Fibroblast of the aortic adventitia (primary cell): ENCODE data around the gene UBAC2. TPM values are rescaled to one million over a fixed set of nuclear protein-coding genes. Genes with fewer than 3 reads are reported as not detected.

ENCODE experiments used
- DNase-seq: peaks from one replicate; pipeline ENCODE4 v3.0.0-alpha.2; 2010; ENCODE audit warnings: low read depth
- H3K4me3 ChIP-seq: 2 replicates; pipeline ENCODE4 v1.5.1; 2011; ENCODE audit warnings: low read depth, mild to moderate bottlenecking, control low read depth, low read length, moderate library complexity
- total RNA-seq: library from RNA; depleted of rRNA; stranded (reverse); fragments of >200 nt; gene quantifications from 2 replicates; pipeline ENCODE4 v1.2.3, GENCODE V29; 2012; ENCODE audit warnings: low replicate concordance
- TF ChIP-seq, protein P1 (sequence below): IDR thresholded peaks from 2 replicates; pipeline ENCODE4 v1.5.1; 2011; ENCODE audit warnings: mild to moderate bottlenecking, low read length, control low read depth, inconsistent platforms; ENCODE audit not compliant: insufficient read depth

Gene UBAC2
- total RNA-seq, 1 donor: 33.8 TPM

GRCh38 chr13:99280166-99280565 lies 79.5 kb downstream of the UBAC2 start:
- no peak for DNase-seq
- no peak overlapping the region for H3K4me3 ChIP-seq
- TF ChIP-seq, protein P1, sequence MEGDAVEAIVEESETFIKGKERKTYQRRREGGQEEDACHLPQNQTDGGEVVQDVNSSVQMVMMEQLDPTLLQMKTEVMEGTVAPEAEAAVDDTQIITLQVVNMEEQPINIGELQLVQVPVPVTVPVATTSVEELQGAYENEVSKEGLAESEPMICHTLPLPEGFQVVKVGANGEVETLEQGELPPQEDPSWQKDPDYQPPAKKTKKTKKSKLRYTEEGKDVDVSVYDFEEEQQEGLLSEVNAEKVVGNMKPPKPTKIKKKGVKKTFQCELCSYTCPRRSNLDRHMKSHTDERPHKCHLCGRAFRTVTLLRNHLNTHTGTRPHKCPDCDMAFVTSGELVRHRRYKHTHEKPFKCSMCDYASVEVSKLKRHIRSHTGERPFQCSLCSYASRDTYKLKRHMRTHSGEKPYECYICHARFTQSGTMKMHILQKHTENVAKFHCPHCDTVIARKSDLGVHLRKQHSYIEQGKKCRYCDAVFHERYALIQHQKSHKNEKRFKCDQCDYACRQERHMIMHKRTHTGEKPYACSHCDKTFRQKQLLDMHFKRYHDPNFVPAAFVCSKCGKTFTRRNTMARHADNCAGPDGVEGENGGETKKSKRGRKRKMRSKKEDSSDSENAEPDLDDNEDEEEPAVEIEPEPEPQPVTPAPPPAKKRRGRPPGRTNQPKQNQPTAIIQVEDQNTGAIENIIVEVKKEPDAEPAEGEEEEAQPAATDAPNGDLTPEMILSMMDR: no peak

- TF ChIP-seq, protein P1: no peak
- no peak for DNase-seq
- no peak overlapping the region for H3K4me3 ChIP-seq
These were observed 81.2 kb downstream of the UBAC2 start for GRCh38 chr13:99281811-99282263.

GRCh38 chr13:99282264-99283231 lies 81.9 kb downstream of the UBAC2 start:
- H3K4me3 ChIP-seq: no peak overlapping the region
- no peak for DNase-seq
- TF ChIP-seq, protein P1: no peak

DNA sequence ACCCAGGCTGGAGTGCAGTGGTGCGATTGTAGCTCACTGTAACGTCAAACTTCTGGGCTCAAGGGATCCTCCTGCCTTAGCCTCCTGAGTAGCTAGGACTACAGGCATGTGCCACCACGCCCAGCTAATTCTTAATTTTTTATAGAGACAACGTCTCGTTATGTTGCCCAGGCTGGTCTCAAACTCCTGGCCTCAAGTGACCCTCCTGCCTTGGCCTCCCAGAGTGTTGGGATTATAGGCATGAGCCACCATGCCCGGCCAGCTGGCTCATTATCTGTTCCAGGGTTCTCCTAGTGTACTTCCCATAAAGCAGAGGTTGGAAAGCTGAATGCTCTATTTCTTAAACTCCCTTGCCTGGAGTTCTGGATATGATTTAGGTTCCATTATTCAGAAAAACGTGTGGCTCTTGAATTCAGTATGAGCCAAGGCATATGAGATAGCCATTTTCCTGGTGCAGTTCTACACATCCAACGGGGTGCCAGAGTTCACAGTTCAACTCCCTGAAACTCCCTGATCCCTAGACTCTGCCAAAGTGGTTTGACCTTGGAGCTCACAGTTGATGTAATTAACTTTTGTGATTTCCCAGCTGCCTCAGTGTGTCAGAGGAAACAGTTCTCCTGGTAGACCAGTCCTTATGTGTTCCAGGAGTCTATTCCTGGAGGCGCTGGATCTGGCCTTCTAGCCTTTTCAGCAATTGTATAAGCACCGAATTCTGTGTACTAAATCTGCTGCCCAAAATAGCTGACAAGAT lies 85.0 kb downstream of the UBAC2 start:
- TF ChIP-seq, protein P1: no peak
- H3K4me3 ChIP-seq: no peak overlapping the region
- no peak for DNase-seq

DNA sequence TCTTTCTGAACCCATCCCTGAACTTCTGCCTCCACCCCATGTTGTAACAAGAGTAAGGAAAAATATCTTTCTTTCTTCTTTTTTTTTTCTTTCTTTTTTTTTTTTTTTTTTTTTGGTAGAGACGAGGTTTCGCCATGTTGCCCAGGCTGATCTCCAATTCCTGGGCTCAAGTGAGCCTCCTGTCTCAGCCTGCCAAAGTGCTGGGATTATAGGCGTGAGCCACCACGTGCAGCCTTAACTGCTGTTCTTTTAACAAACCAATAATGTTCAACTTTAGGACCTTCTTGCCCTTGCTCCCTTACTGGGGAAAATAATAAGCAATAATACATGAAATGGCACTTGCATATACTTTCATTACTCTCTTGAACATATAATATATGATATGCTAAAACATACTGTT lies 86.9 kb downstream of the UBAC2 start:
- H3K4me3 ChIP-seq: no peak overlapping the region
- TF ChIP-seq, protein P1: no peak
- DNase-seq: no peak

DNA sequence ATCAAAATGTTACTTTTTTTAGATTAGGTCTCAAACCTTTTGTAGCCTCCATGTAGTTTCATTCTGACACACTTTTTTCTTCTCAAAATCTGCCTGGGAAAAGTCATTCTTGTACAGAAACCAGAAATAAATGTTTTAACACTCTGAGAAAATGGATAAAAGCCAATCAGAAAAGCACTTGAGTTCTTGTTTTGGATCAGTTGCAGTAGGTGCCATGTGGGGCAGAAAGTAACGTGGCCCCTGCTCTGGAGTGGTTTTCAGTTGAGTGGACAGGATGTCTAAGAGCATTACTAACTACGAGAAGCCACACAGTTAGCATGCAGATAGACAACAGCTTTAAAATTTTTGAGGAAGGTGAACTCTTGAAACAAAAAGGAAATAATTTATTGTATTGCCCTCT lies 87.4 kb downstream of the UBAC2 start:
- no peak overlapping the region for H3K4me3 ChIP-seq
- TF ChIP-seq, protein P1: no peak
- DNase-seq: no peak
